ENCODE data around the gene FLVCR2.

- TF ChIP-seq ZNF8 (CRISPR knock-in tag; IDR thresholded peaks at IDR 0.05) (no peak), ARNTL (CRISPR knock-in tag; IDR thresholded peaks at IDR 0.05; ENCODE audit: borderline replicate concordance, low read depth) (no peak), PATZ1 (CRISPR knock-in tag; IDR thresholded peaks at IDR 0.05; ENCODE audit: borderline replicate concordance) (no peak), POU6F1 (CRISPR knock-in tag; IDR thresholded peaks at IDR 0.05; ENCODE audit: borderline replicate concordance, low read depth) (no peak), GLIS3 (CRISPR knock-in tag; IDR thresholded peaks at IDR 0.05) (no peak), ZFP30 (CRISPR knock-in tag; IDR thresholded peaks at IDR 0.05) (no peak), SNAI2 (CRISPR knock-in tag; IDR thresholded peaks at IDR 0.05) (no peak), ZNF70 (CRISPR knock-in tag; IDR thresholded peaks at IDR 0.05) (no peak), RARB (CRISPR knock-in tag; IDR thresholded peaks at IDR 0.05) (no peak), PPARA (CRISPR knock-in tag; IDR thresholded peaks at IDR 0.05; ENCODE audit: borderline replicate concordance) (no peak), TSHZ2 (CRISPR knock-in tag; IDR thresholded peaks at IDR 0.05) (no peak), ISL1 (CRISPR knock-in tag; IDR thresholded peaks at IDR 0.05) (no peak)
These were observed 57.8 kb downstream of the FLVCR2 start for GRCh38 chr14:75636100-75636692.

Data from SK-N-SH treated with all-trans-retinoic acid at 6 μM for 48 hours (cell line).